Measurements from ENCODE around the gene DGKD.

The DGKD gene

GRCh38 chr2:233343171-233343705 is 11.1 kb upstream of the DGKD start:
- no peaks in the 10 kb centered on the region for H3K36me3 ChIP-seq (ENCODE audit: insufficient read depth, low read length)
- peaks cover 22% of the 10 kb centered on the region for H3K27me3 ChIP-seq (ENCODE audit: insufficient read depth, low read length)
- H3K9me3 ChIP-seq (ENCODE audit: low read length), result peaks cover 5% of the 10 kb centered on the region

GRCh38 chr2:233346376-233346775 is 7.9 kb upstream of the DGKD start:
- Histone ChIP-seq H2AFZ (ENCODE audit: low read depth, low read length) (no peak overlapping the region), H3K36me3 (ENCODE audit: insufficient read depth, low read length) (no peaks in the 10 kb centered on the region), H3K27me3 (ENCODE audit: insufficient read depth, low read length) (peaks cover 18% of the 10 kb centered on the region), H3K9me3 (ENCODE audit: low read length) (peaks cover 1% of the 10 kb centered on the region), H3K4me1 (ENCODE audit: insufficient read depth, low read length) (peaks cover 5% of the 10 kb centered on the region), H3K4me3 (ENCODE audit: low read length) (no peak overlapping the region)

More at GRCh38 chr2:233343171-233343705, 11.1 kb upstream of the DGKD start:
- Histone ChIP-seq H2AFZ (ENCODE audit: low read depth, low read length) (no peak overlapping the region), H3K4me3 (ENCODE audit: low read length) (no peak overlapping the region), H3K4me1 (ENCODE audit: insufficient read depth, low read length) (no peaks in the 10 kb centered on the region)

- Histone ChIP-seq H3K9me3 (ENCODE audit: low read length) (no peaks in the 10 kb centered on the region), H3K36me3 (ENCODE audit: insufficient read depth, low read length) (no peaks in the 10 kb centered on the region), H3K4me3 (ENCODE audit: low read length) (no peak overlapping the region), H3K27me3 (ENCODE audit: insufficient read depth, low read length) (peaks cover 18% of the 10 kb centered on the region), H2AFZ (ENCODE audit: low read depth, low read length) (no peak overlapping the region), H3K4me1 (ENCODE audit: insufficient read depth, low read length) (peaks cover 5% of the 10 kb centered on the region)
Measured at GRCh38 chr2:233346930-233347329, 7.4 kb upstream of the DGKD start.

GRCh38 chr2:233349005-233349998 is 5.0 kb upstream of the DGKD start:
- peaks cover 5% of the 10 kb centered on the region for H3K4me1 ChIP-seq (ENCODE audit: insufficient read depth, low read length)
- no peak overlapping the region for H3K4me3 ChIP-seq (ENCODE audit: low read length)
- peaks cover 18% of the 10 kb centered on the region for H3K27me3 ChIP-seq (ENCODE audit: insufficient read depth, low read length)
- no peaks in the 10 kb centered on the region for H3K36me3 ChIP-seq (ENCODE audit: insufficient read depth, low read length)
- no peaks in the 10 kb centered on the region for H3K9me3 ChIP-seq (ENCODE audit: low read length)
- H2AFZ ChIP-seq (ENCODE audit: low read depth, low read length), result no peak overlapping the region

GRCh38 chr2:233350708-233351107 is 3.6 kb upstream of the DGKD start:
- Histone ChIP-seq H3K4me3 (ENCODE audit: low read length) (no peak overlapping the region), H3K4me1 (ENCODE audit: insufficient read depth, low read length) (peaks cover 12% of the 10 kb centered on the region), H3K36me3 (ENCODE audit: insufficient read depth, low read length) (no peaks in the 10 kb centered on the region), H3K9me3 (ENCODE audit: low read length) (no peaks in the 10 kb centered on the region), H2AFZ (ENCODE audit: low read depth, low read length) (no peak overlapping the region), H3K27me3 (ENCODE audit: insufficient read depth, low read length) (peaks cover 18% of the 10 kb centered on the region)

GRCh38 chr2:233351423-233351822 is 2.9 kb upstream of the DGKD start:
- Histone ChIP-seq H3K4me1 (ENCODE audit: insufficient read depth, low read length) (peaks cover 12% of the 10 kb centered on the region), H3K9me3 (ENCODE audit: low read length) (no peaks in the 10 kb centered on the region), H3K4me3 (ENCODE audit: low read length) (no peak overlapping the region), H3K36me3 (ENCODE audit: insufficient read depth, low read length) (no peaks in the 10 kb centered on the region), H3K27me3 (ENCODE audit: insufficient read depth, low read length) (peaks cover 15% of the 10 kb centered on the region), H2AFZ (ENCODE audit: low read depth, low read length) (no peak overlapping the region)

- Histone ChIP-seq H3K4me3 (ENCODE audit: low read length) (no peak overlapping the region), H3K4me1 (ENCODE audit: insufficient read depth, low read length) (peaks cover 12% of the 10 kb centered on the region), H3K27me3 (ENCODE audit: insufficient read depth, low read length) (peaks cover 14% of the 10 kb centered on the region), H3K9me3 (ENCODE audit: low read length) (no peaks in the 10 kb centered on the region), H2AFZ (ENCODE audit: low read depth, low read length) (no peak overlapping the region), H3K36me3 (ENCODE audit: insufficient read depth, low read length) (no peaks in the 10 kb centered on the region)
Measured at GRCh38 chr2:233352141-233352842, 2.0 kb upstream of the DGKD start.

- peak overlapping the region; percentile 67 for H3K4me3 ChIP-seq (ENCODE audit: low read length)
- H3K27me3 ChIP-seq (ENCODE audit: insufficient read depth, low read length), result peaks cover 8% of the 10 kb centered on the region
- H3K36me3 ChIP-seq (ENCODE audit: insufficient read depth, low read length), result no peaks in the 10 kb centered on the region
- no peaks in the 10 kb centered on the region for H3K9me3 ChIP-seq (ENCODE audit: low read length)
- peak overlapping the region; percentile 66 for H2AFZ ChIP-seq (ENCODE audit: low read depth, low read length)
- peaks cover 12% of the 10 kb centered on the region for H3K4me1 ChIP-seq (ENCODE audit: insufficient read depth, low read length)
Measured at GRCh38 chr2:233353101-233353768, 1.1 kb upstream of the DGKD start.

GRCh38 chr2:233354500-233354924 is 218 bp downstream of the DGKD start:
- Histone ChIP-seq H3K4me3 (ENCODE audit: low read length) (peak overlapping the region; percentile 74), H3K36me3 (ENCODE audit: insufficient read depth, low read length) (no peaks in the 10 kb centered on the region), H3K27me3 (ENCODE audit: insufficient read depth, low read length) (no peaks in the 10 kb centered on the region), H3K4me1 (ENCODE audit: insufficient read depth, low read length) (peaks cover 12% of the 10 kb centered on the region), H3K9me3 (ENCODE audit: low read length) (no peaks in the 10 kb centered on the region), H2AFZ (ENCODE audit: low read depth, low read length) (no peak overlapping the region)

GRCh38 chr2:233354971-233355574 is 779 bp downstream of the DGKD start:
- Histone ChIP-seq H3K27me3 (ENCODE audit: insufficient read depth, low read length) (no peaks in the 10 kb centered on the region), H3K4me1 (ENCODE audit: insufficient read depth, low read length) (peaks cover 12% of the 10 kb centered on the region), H3K36me3 (ENCODE audit: insufficient read depth, low read length) (no peaks in the 10 kb centered on the region), H3K9me3 (ENCODE audit: low read length) (no peaks in the 10 kb centered on the region), H2AFZ (ENCODE audit: low read depth, low read length) (no peak overlapping the region), H3K4me3 (ENCODE audit: low read length) (peak overlapping the region; percentile 74)

GRCh38 chr2:233355916-233356315 is 1.6 kb downstream of the DGKD start:
- H3K4me1 ChIP-seq (ENCODE audit: insufficient read depth, low read length), result peaks cover 7% of the 10 kb centered on the region
- H3K9me3 ChIP-seq (ENCODE audit: low read length), result no peaks in the 10 kb centered on the region
- no peaks in the 10 kb centered on the region for H3K27me3 ChIP-seq (ENCODE audit: insufficient read depth, low read length)
- no peaks in the 10 kb centered on the region for H3K36me3 ChIP-seq (ENCODE audit: insufficient read depth, low read length)
- no peak overlapping the region for H3K4me3 ChIP-seq (ENCODE audit: low read length)
- no peak overlapping the region for H2AFZ ChIP-seq (ENCODE audit: low read depth, low read length)

- Histone ChIP-seq H3K4me3 (ENCODE audit: low read length) (no peak overlapping the region), H2AFZ (ENCODE audit: low read depth, low read length) (no peak overlapping the region), H3K27me3 (ENCODE audit: insufficient read depth, low read length) (no peaks in the 10 kb centered on the region), H3K36me3 (ENCODE audit: insufficient read depth, low read length) (no peaks in the 10 kb centered on the region), H3K9me3 (ENCODE audit: low read length) (no peaks in the 10 kb centered on the region), H3K4me1 (ENCODE audit: insufficient read depth, low read length) (peaks cover 7% of the 10 kb centered on the region)
Measured at GRCh38 chr2:233356546-233357308, 2.4 kb downstream of the DGKD start.

Data from neuron (in vitro differentiated cells).